ENCODE results near the gene CREB5.

DNA sequence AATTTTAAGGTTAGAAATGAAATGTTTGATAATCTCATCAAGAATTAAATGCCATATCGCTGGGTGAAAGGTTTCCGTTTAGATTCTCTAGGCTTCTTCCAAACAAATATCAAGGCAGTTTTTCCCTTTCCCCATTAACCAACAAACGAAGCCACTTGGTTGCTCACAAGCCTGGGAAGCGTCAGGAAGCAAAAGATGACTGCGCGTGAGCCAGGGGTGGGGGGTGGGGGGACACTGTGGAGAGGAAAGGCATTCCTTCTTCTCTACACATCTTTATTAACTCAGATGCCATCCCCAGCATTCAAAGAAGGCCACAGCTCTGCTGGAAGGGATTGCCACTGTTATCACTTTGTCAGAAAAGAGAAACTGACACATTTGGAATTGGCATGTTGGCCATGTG, 338.7 kb downstream of the CREB5 start:
- TF ChIP-seq EZH2 (IDR thresholded peaks at IDR 0.05; ENCODE audit: borderline replicate concordance, low read depth, low read length, severe bottlenecking) (no peak), POLR2AphosphoS5 (IDR thresholded peaks at IDR 0.05; ENCODE audit: insufficient read depth, low read depth, low read length) (no peak), JUN (IDR thresholded peaks at IDR 0.05; ENCODE audit: borderline replicate concordance, insufficient read depth, insufficient read length, low read depth) (no peak), POLR2A (IDR thresholded peaks at IDR 0.05; ENCODE audit: low read depth, low read length) (no peak), MYC (IDR thresholded peaks at IDR 0.05; ENCODE audit: low read depth, low read length) (no peak)
- TF ChIP-seq, protein P1, sequence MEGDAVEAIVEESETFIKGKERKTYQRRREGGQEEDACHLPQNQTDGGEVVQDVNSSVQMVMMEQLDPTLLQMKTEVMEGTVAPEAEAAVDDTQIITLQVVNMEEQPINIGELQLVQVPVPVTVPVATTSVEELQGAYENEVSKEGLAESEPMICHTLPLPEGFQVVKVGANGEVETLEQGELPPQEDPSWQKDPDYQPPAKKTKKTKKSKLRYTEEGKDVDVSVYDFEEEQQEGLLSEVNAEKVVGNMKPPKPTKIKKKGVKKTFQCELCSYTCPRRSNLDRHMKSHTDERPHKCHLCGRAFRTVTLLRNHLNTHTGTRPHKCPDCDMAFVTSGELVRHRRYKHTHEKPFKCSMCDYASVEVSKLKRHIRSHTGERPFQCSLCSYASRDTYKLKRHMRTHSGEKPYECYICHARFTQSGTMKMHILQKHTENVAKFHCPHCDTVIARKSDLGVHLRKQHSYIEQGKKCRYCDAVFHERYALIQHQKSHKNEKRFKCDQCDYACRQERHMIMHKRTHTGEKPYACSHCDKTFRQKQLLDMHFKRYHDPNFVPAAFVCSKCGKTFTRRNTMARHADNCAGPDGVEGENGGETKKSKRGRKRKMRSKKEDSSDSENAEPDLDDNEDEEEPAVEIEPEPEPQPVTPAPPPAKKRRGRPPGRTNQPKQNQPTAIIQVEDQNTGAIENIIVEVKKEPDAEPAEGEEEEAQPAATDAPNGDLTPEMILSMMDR (IDR thresholded peaks at IDR 0.05; ENCODE audit: extremely low read depth in 1 of 2, insufficient read depth in 1 of 2, low read depth in 1 of 2, low read length in 2 of 2), result no peak
- TF ChIP-seq, protein P2, sequence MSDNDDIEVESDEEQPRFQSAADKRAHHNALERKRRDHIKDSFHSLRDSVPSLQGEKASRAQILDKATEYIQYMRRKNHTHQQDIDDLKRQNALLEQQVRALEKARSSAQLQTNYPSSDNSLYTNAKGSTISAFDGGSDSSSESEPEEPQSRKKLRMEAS (IDR thresholded peaks at IDR 0.05; ENCODE audit: insufficient read depth, insufficient read length), result no peak

Data from endothelial cell of umbilical vein (primary cell).